Neural progenitor cell (in vitro differentiated cells): ENCODE measurements around the gene ARMH1.

Experiments
- EZH2 ChIP-seq: fragments of 200-600 bp; sonication (generic); IDR thresholded peaks from 2 replicates; pipeline ENCODE4 v1.6.1; 2017; ENCODE audit warnings: antibody characterized with exemption, mild to moderate bottlenecking, moderate library complexity
- EZH2phosphoT487 ChIP-seq: fragments of 200-600 bp; sonication (generic); IDR thresholded peaks from 2 replicates; pipeline ENCODE4 v1.6.1; 2017; ENCODE audit warnings: antibody characterized with exemption
- TF ChIP-seq, protein P1 (sequence below): fragments of 200-600 bp; sonication (generic); IDR thresholded peaks from 2 replicates; pipeline ENCODE4 v1.5.1; 2017; ENCODE audit warnings: antibody characterized with exemption, mild to moderate bottlenecking

DNA sequence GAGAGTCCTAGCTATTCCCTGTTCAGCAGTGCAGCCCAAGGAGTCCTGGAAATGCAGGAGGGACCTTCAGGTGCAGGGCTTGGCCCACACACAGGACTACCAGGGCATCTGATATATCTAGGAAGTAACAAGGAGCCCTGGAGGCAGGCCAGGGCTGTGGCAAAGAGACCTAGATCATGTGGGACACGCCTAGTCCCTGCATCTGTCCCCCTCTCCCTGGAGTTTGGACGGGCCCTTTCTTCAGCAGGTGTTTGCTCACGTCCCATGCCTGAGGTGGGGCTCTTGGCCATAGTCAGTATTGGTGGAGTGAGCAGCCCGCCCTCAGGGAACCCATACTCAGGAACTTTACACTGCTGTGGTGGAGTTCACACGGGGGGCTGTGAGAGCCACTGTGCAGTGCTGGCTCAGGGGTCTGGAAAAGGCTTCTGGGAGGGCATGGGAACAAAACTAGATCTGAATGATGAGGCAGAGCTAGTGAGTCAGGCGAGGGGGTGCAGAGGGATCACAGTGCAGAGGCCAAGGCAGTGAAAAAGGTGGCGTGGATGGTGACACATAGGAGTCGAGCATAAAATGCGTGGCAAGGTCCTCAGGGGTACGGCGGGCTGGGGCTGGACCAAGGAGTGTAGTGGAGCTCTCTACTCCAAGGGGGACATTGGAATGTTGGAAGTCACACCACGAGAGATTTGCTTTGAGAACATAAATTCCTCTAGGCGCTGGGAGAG, 25.8 kb upstream of the ARMH1 start:
- TF ChIP-seq EZH2phosphoT487 (no peak), EZH2 (no peak)
- TF ChIP-seq, protein P1, sequence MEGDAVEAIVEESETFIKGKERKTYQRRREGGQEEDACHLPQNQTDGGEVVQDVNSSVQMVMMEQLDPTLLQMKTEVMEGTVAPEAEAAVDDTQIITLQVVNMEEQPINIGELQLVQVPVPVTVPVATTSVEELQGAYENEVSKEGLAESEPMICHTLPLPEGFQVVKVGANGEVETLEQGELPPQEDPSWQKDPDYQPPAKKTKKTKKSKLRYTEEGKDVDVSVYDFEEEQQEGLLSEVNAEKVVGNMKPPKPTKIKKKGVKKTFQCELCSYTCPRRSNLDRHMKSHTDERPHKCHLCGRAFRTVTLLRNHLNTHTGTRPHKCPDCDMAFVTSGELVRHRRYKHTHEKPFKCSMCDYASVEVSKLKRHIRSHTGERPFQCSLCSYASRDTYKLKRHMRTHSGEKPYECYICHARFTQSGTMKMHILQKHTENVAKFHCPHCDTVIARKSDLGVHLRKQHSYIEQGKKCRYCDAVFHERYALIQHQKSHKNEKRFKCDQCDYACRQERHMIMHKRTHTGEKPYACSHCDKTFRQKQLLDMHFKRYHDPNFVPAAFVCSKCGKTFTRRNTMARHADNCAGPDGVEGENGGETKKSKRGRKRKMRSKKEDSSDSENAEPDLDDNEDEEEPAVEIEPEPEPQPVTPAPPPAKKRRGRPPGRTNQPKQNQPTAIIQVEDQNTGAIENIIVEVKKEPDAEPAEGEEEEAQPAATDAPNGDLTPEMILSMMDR, result no peak
